Stimulated activated CD4-positive, alpha-beta T cell treated with anti-CD3 and anti-CD28 coated beads, Interleukin-4, amount 100 ng/mL, for 24 hours (primary cell): ENCODE results near the gene PRKAB1.

Source experiments
- DNase-seq: peaks from one replicate; pipeline ENCODE4 v3.0.0-alpha.2; 2020

The PRKAB1 gene

GRCh38 chr12:119715268-119715620 is 47.3 kb downstream of the PRKAB1 start:
- no peak for DNase-seq

DNA sequence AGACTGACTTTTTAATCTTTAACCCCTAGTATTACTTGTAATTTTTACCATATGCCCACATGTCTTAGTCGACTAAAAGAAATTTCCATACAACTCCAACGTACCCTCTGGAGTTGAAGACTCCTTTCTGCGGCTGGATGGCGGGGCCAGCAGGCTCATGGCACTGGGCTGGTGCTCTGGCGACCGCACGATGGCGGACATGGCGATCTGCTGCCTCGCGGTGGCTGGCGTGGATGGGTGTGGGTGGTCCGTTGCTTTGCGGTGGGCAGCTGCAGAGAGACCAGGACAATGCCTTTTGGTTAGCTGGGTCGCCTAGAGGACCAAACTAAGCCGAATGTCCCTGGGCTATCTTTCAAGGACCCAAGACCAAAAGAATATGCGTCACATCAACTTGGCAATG is 50.2 kb downstream of the PRKAB1 start:
- no peak for DNase-seq

GRCh38 chr12:119720349-119720748 is 52.4 kb downstream of the PRKAB1 start:
- DNase-seq, result no peak

GRCh38 chr12:119721306-119721705 is 53.4 kb downstream of the PRKAB1 start:
- no peak for DNase-seq

GRCh38 chr12:119725523-119725922 is 57.6 kb downstream of the PRKAB1 start:
- DNase-seq, result no peak

GRCh38 chr12:119727600-119728443 is 59.9 kb downstream of the PRKAB1 start:
- DNase-seq, result no peak

GRCh38 chr12:119728444-119728745 is 60.5 kb downstream of the PRKAB1 start:
- DNase-seq, result no peak

- no peak for DNase-seq
Measured at GRCh38 chr12:119729871-119730270, 61.9 kb downstream of the PRKAB1 start.

GRCh38 chr12:119730381-119730780 is 62.4 kb downstream of the PRKAB1 start:
- no peak for DNase-seq
